ENCODE results near the gene PIPOX.

DNA sequence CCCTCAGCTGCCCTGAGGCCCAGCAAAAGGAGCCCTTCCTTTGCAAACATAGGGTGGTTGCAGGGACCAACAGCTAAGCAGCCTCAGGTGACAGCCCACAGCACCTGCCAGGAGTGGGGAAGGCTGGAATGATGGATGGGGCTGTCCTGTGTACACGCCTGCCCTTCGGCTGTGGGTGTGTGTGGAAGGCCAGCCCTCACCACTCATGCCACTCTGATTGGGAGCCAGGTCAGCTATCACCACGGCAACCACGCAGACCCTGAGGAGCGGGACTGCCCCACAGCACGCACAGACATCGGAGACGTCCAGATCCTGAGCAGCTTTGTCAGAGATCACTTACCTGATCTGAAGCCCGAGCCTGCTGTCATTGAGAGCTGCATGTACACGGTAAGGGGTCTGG is 11.9 kb downstream of the PIPOX start:
- TF ChIP-seq, protein P1, sequence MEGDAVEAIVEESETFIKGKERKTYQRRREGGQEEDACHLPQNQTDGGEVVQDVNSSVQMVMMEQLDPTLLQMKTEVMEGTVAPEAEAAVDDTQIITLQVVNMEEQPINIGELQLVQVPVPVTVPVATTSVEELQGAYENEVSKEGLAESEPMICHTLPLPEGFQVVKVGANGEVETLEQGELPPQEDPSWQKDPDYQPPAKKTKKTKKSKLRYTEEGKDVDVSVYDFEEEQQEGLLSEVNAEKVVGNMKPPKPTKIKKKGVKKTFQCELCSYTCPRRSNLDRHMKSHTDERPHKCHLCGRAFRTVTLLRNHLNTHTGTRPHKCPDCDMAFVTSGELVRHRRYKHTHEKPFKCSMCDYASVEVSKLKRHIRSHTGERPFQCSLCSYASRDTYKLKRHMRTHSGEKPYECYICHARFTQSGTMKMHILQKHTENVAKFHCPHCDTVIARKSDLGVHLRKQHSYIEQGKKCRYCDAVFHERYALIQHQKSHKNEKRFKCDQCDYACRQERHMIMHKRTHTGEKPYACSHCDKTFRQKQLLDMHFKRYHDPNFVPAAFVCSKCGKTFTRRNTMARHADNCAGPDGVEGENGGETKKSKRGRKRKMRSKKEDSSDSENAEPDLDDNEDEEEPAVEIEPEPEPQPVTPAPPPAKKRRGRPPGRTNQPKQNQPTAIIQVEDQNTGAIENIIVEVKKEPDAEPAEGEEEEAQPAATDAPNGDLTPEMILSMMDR (IDR thresholded peaks at IDR 0.05; ENCODE audit: poor library complexity), result no peak
- TF ChIP-seq EZH2 (IDR thresholded peaks at IDR 0.05; ENCODE audit: borderline replicate concordance) (no peak), EZH2phosphoT487 (IDR thresholded peaks at IDR 0.05; ENCODE audit: low read depth, severe bottlenecking, unreplicated experiment) (no peak)
